Caco-2 (cell line): ENCODE measurements around the gene KRT71. TPM values are rescaled to one million over a fixed set of nuclear protein-coding genes. Genes with fewer than 3 reads are reported as not detected.

Source experiments
- BruUV-seq: library from RNA; stranded (reverse); fragments of 400-500 nt; replicated peaks from 2 replicates; lab custom pipeline; 2021; lab: Mats Ljungman, UMichigan
- CTCF ChIA-PET: fragments of 300-600 bp; sonication (Branson Sonifier 250); formaldehyde crosslinking; loops from one replicate; lab custom pipeline; 2022; ENCODE audit warnings: antibody characterized with exemption; lab: Charles Lee
- POLR2A ChIA-PET: fragments of 300-600 bp; sonication (Branson Sonifier 250); formaldehyde crosslinking; loops from one replicate; lab custom pipeline; 2022; ENCODE audit warnings: antibody characterized with exemption; lab: Charles Lee
- DNase-seq, 2 experiments: peaks; one replicate each; pipeline versions ENCODE4 v3.0.0 to v3.0.0-alpha.2; 2020 to 2022
- H3K27me3 ChIP-seq: replicated peaks from 2 replicates; pipeline ENCODE4 v1.6.0; 2011; ENCODE audit warnings: low read length; ENCODE audit not compliant: control insufficient read depth, insufficient read depth
- H3K36me3 ChIP-seq: 2 replicates; pipeline ENCODE4 v1.5.1; 2011; ENCODE audit warnings: low read length; ENCODE audit not compliant: control insufficient read depth, insufficient read depth
- H3K4me1 ChIP-seq: fragments of 250-450 bp; sonication (Bioruptor Pico); 2 replicates; pipeline ENCODE4 v1.5.1; 2020; ENCODE audit warnings: mild to moderate bottlenecking
- H3K4me3 ChIP-seq: 2 replicates; pipeline ENCODE4 v1.5.1; 2011; ENCODE audit warnings: low read depth, mild to moderate bottlenecking, control low read depth, low read length
- H3K9me3 ChIP-seq: fragments of 250-450 bp; sonication (Bioruptor Pico); 2 replicates; pipeline ENCODE4 v1.5.1; 2020; ENCODE audit warnings: mild to moderate bottlenecking, moderate library complexity
- H3K27ac Mint-ChIP-seq: one replicate; pipeline ENCODE4 v1.8.0; 2022; ENCODE audit warnings: mixed read lengths; ENCODE audit not compliant: unreplicated experiment
- H3K27me3 Mint-ChIP-seq: one replicate; pipeline ENCODE4 v1.8.0; 2022; ENCODE audit warnings: mixed read lengths; ENCODE audit not compliant: insufficient read depth, unreplicated experiment
- H3K36me3 Mint-ChIP-seq: one replicate; pipeline ENCODE4 v1.8.0; 2022; ENCODE audit warnings: mild to moderate bottlenecking, mixed read lengths; ENCODE audit not compliant: insufficient read depth, unreplicated experiment
- H3K4me1 Mint-ChIP-seq: one replicate; pipeline ENCODE4 v1.8.0; 2022; ENCODE audit warnings: low read depth, mixed read lengths; ENCODE audit not compliant: unreplicated experiment
- H3K4me3 Mint-ChIP-seq: one replicate; pipeline ENCODE4 v1.8.0; 2022; ENCODE audit warnings: mild to moderate bottlenecking, moderate library complexity, mixed read lengths; ENCODE audit not compliant: unreplicated experiment
- H3K9me3 Mint-ChIP-seq: one replicate; pipeline ENCODE4 v1.8.0; 2022; ENCODE audit warnings: mixed read lengths; ENCODE audit not compliant: unreplicated experiment
- CTCF ChIP-seq, 2 experiments: fragments of 200-600 bp in 1 of 2; IDR thresholded peaks; 1 replicate in 1 of 2; 2 replicates in 1 of 2; pipeline versions ENCODE4 v1.5.1 to v1.8.0; 2011 to 2022; ENCODE audit warnings: antibody characterized with exemption in 1 of 2, control low read depth in 1 of 2, inconsistent platforms in 1 of 2, low read depth in 1 of 2, low read length in 1 of 2, mild to moderate bottlenecking in 1 of 2, moderate library complexity in 1 of 2; ENCODE audit not compliant: insufficient read depth in 1 of 2, severe bottlenecking in 1 of 2, unreplicated experiment in 1 of 2
- intact Hi-C: fragments of 100-400 bp; cut with micrococcal nuclease; formaldehyde crosslinking; loops from one replicate; pipeline ENCODE4 v1.10.0; 2022; ENCODE audit not compliant: unreplicated experiment
- total RNA-seq: library from RNA; stranded (reverse); gene quantifications from 2 replicates; pipeline ENCODE4 v1.2.3, GENCODE V29; 2022

KRT71 gene
- total RNA-seq, 1 experiment from 2014 or later, result 1.2 TPM

GRCh38 chr12:52530366-52530765 is 22.6 kb downstream of the KRT71 start:
- H3K9me3 ChIP-seq, result no peaks in the 10 kb centered on the region

GRCh38 chr12:52529846-52530245 is 23.1 kb downstream of the KRT71 start:
- intact Hi-C loops, result no loop called here
- Mint-ChIP-seq H3K4me3 (no peak overlapping the region), H3K27ac (no peak overlapping the region), H3K27me3 (no peaks in the 10 kb centered on the region), H3K36me3 (no peaks in the 10 kb centered on the region), H3K4me1 (no peaks in the 10 kb centered on the region), H3K9me3 (no peaks in the 10 kb centered on the region)
- H3K4me1 ChIP-seq, result no peaks in the 10 kb centered on the region
- CTCF ChIA-PET, result no interaction called here
- POLR2A ChIA-PET, result no interaction called here
- TF ChIP-seq CTCF (IDR thresholded peaks at IDR 0.05; ENCODE audit: insufficient read depth in 1 of 2, low read depth in 1 of 2, low read length in 1 of 2, severe bottlenecking in 1 of 2, unreplicated experiment in 1 of 2), result no peak
- H3K27me3 ChIP-seq, result no peaks in the 10 kb centered on the region
- no TSS peak for BruUV-seq
- H3K9me3 ChIP-seq, result no peaks in the 10 kb centered on the region
- no peak overlapping the region for H3K4me3 ChIP-seq
- H3K36me3 ChIP-seq, result no peaks in the 10 kb centered on the region
- DNase-seq, result no peak

More at GRCh38 chr12:52530366-52530765, 22.6 kb downstream of the KRT71 start:
- H3K36me3 Mint-ChIP-seq, result no peaks in the 10 kb centered on the region
- no peak overlapping the region for H3K4me3 Mint-ChIP-seq
- H3K27me3 Mint-ChIP-seq, result no peaks in the 10 kb centered on the region
- intact Hi-C loops, result no loop called here
- no TSS peak for BruUV-seq
- CTCF ChIA-PET, result no interaction called here
- no peaks in the 10 kb centered on the region for H3K4me1 Mint-ChIP-seq
- POLR2A ChIA-PET, result no interaction called here
- Histone ChIP-seq H3K27me3 (no peaks in the 10 kb centered on the region), H3K36me3 (no peaks in the 10 kb centered on the region), H3K4me3 (no peak overlapping the region), H3K4me1 (no peaks in the 10 kb centered on the region)
- TF ChIP-seq CTCF (IDR thresholded peaks at IDR 0.05; ENCODE audit: insufficient read depth in 1 of 2, low read depth in 1 of 2, low read length in 1 of 2, severe bottlenecking in 1 of 2, unreplicated experiment in 1 of 2), result no peak
- H3K27ac Mint-ChIP-seq, result no peak overlapping the region
- DNase-seq, result no peak
- no peaks in the 10 kb centered on the region for H3K9me3 Mint-ChIP-seq

- no peaks in the 10 kb centered on the region for H3K9me3 Mint-ChIP-seq
- intact Hi-C loops, result no loop called here
- H3K27me3 ChIP-seq, result no peaks in the 10 kb centered on the region
- TF ChIP-seq CTCF (IDR thresholded peaks at IDR 0.05; ENCODE audit: insufficient read depth in 1 of 2, low read depth in 1 of 2, low read length in 1 of 2, severe bottlenecking in 1 of 2, unreplicated experiment in 1 of 2), result no peak
- H3K36me3 ChIP-seq, result no peaks in the 10 kb centered on the region
- H3K4me1 Mint-ChIP-seq, result no peaks in the 10 kb centered on the region
- H3K4me3 Mint-ChIP-seq, result no peak overlapping the region
- H3K9me3 ChIP-seq, result no peaks in the 10 kb centered on the region
- CTCF ChIA-PET, result no interaction called here
- H3K36me3 Mint-ChIP-seq, result no peaks in the 10 kb centered on the region
- H3K27ac Mint-ChIP-seq, result no peak overlapping the region
- no peak overlapping the region for H3K4me3 ChIP-seq
- DNase-seq, result no peak
- POLR2A ChIA-PET, result no interaction called here
- BruUV-seq, result no TSS peak
- no peaks in the 10 kb centered on the region for H3K4me1 ChIP-seq
- H3K27me3 Mint-ChIP-seq, result no peaks in the 10 kb centered on the region
Observed at GRCh38 chr12:52529417-52529816, 23.5 kb downstream of the KRT71 start.
